ENCODE measurements around the gene PAK1. TPM values are rescaled to one million over a fixed set of nuclear protein-coding genes. Genes with fewer than 3 reads are reported as not detected.
"Not testable (repeated sequence)": the region's sequence is repeated elsewhere in the genome, so short reads cannot be mapped to it uniquely, and the experiment has no call there.

The PAK1 gene
- total RNA-seq, 2 donors from 2014 or later: 14.5 to 65.6 TPM

- H3K27me3 ChIP-seq: no peaks in the 10 kb centered on the region
- intact Hi-C loops (cut with DNase I): no loop called here
- no peaks in the 10 kb centered on the region for H3K4me1 ChIP-seq
- no peak overlapping the region for H3K4me3 ChIP-seq
- no peaks in the 10 kb centered on the region for H3K9me3 ChIP-seq
- no peak overlapping the region for H3K27ac ChIP-seq
- ATAC-seq (no peak), DNase-seq (no peak)
- TF ChIP-seq POLR2A (IDR thresholded peaks at IDR 0.05) (no peak), CTCF (IDR thresholded peaks at IDR 0.05) (no peak)
- H3K36me3 ChIP-seq (replicated peaks in 1 of 2; ENCODE audit: insufficient read depth in 1 of 2, low read depth in 2 of 2): no peaks in the 10 kb centered on the region
- WGBS, 2 donors: 39 to 40% methylated on average over 3 of the region's 3 CpGs
These were observed 171.1 kb downstream of the PAK1 start for GRCh38 chr11:77302752-77303151.

GRCh38 chr11:77301510-77301909 lies 172.4 kb downstream of the PAK1 start, which contains the start of gene GDPD4:
TSS of gene GDPD4 (minus strand) at chr11:77301686. CDS start at chr11:77285137, 16,549 bp downstream.
- Histone ChIP-seq H3K4me1 (no peaks in the 10 kb centered on the region), H3K27me3 (no peaks in the 10 kb centered on the region), H3K27ac (no peak within 1 kb of the TSS), H3K9me3 (no peaks in the 10 kb centered on the region), H3K36me3 (replicated peaks in 1 of 2; ENCODE audit: insufficient read depth in 1 of 2, low read depth in 2 of 2) (no peaks in the 10 kb centered on the region), H3K4me3 (no peak within 1 kb of the TSS)
- TF ChIP-seq CTCF (IDR thresholded peaks at IDR 0.05) (no peak), POLR2A (IDR thresholded peaks at IDR 0.05) (no peak)
- intact Hi-C loops (cut with DNase I): no loop called here
- 91% methylated on average over 15 of the region's 15 CpGs for WGBS, 2 donors
- DNase-seq (no peak), ATAC-seq (no peak)

- Histone ChIP-seq H3K4me1 (no peaks in the 10 kb centered on the region), H3K9me3 (no peaks in the 10 kb centered on the region), H3K27me3 (no peaks in the 10 kb centered on the region), H3K4me3 (no peak overlapping the region), H3K27ac (no peak overlapping the region), H3K36me3 (replicated peaks in 1 of 2; ENCODE audit: insufficient read depth in 1 of 2, low read depth in 2 of 2) (no peaks in the 10 kb centered on the region)
- 53 to 60% methylated on average over 5 of the region's 5 CpGs for WGBS, 2 donors
- DNase-seq (no peak), ATAC-seq (no peak)
- TF ChIP-seq CTCF (IDR thresholded peaks at IDR 0.05): no peak
- TF ChIP-seq POLR2A (IDR thresholded peaks at IDR 0.05): no peak
- intact Hi-C loops (cut with DNase I): no loop called here
These were observed 173.2 kb downstream of the PAK1 start for GRCh38 chr11:77300695-77301094.

- intact Hi-C loops (cut with DNase I); ATAC-seq; H3K36me3 ChIP-seq (replicated peaks in 1 of 2; ENCODE audit: insufficient read depth in 1 of 2, low read depth in 2 of 2); H3K27me3 ChIP-seq; H3K4me3 ChIP-seq; H3K4me1 ChIP-seq; H3K9me3 ChIP-seq: not testable (repeated sequence)
- peak in 2 of 4 donors; percentile 9 to 52 for DNase-seq
- peak overlapping the region in 1 of 4 donors; percentile 25 for H3K27ac ChIP-seq
- 81 to 90% methylated on average over 6 of the region's 6 CpGs for WGBS, 2 donors
These were observed 173.9 kb downstream of the PAK1 start for GRCh38 chr11:77300028-77300427.

GRCh38 chr11:77299528-77299993 lies 174.3 kb downstream of the PAK1 start:
- Histone ChIP-seq H3K27ac (peak overlapping the region in 1 of 4 donors; percentile 25), H3K27me3 (no peaks in the 10 kb centered on the region), H3K4me1 (no peaks in the 10 kb centered on the region), H3K4me3 (no peak overlapping the region), H3K36me3 (replicated peaks in 1 of 2; ENCODE audit: insufficient read depth in 1 of 2, low read depth in 2 of 2) (no peaks in the 10 kb centered on the region), H3K9me3 (no peaks in the 10 kb centered on the region)
- ATAC-seq (no peak), DNase-seq (peak in 2 of 4 donors; percentile 6 to 33)
- intact Hi-C loops (cut with DNase I): no loop called here
- WGBS, 2 donors: 33 to 79% methylated on average over 2 of the region's 2 CpGs
- TF ChIP-seq CTCF (IDR thresholded peaks at IDR 0.05) (no peak), POLR2A (IDR thresholded peaks at IDR 0.05) (no peak)
